K562 (cell line): ENCODE results near the gene RTP3. TPM values are rescaled to one million over a fixed set of nuclear protein-coding genes. Genes with fewer than 3 reads are reported as not detected.

Experiments
- ARID3A ChIP-seq: IDR thresholded peaks from 2 replicates; pipeline ENCODE4 v1.6.1; 2012; ENCODE audit warnings: low read depth, low read length, improper control_type of control experiment, borderline replicate concordance
- C11orf30 ChIP-seq: fragments of 450-650 bp; IDR thresholded peaks from 2 replicates; pipeline ENCODE4 v1.6.1; 2016; ENCODE audit warnings: low read depth, mild to moderate bottlenecking
- CSDE1 ChIP-seq, 2 experiments: fragments of 450-650 bp; IDR thresholded peaks; 2 replicates each; pipeline ENCODE4 v1.6.1; 2016; ENCODE audit warnings: mild to moderate bottlenecking in 1 of 2
- ELF2 ChIP-seq: fragments of 250-450 bp; sonication (Bioruptor Pico); IDR thresholded peaks from 2 replicates; pipeline ENCODE4 v1.5.0; 2021; ENCODE audit warnings: mild to moderate bottlenecking
- ESRRA ChIP-seq: fragments of 450-650 bp; IDR thresholded peaks from 2 replicates; pipeline ENCODE4 v1.6.1; 2014; ENCODE audit warnings: low read depth, mild to moderate bottlenecking, moderate library complexity, borderline replicate concordance
- ETV5 ChIP-seq: sonication (generic); formaldehyde crosslinking; IDR thresholded peaks from 2 replicates; pipeline ENCODE4 v1.4.0; 2020; ENCODE audit warnings: low read depth, mild to moderate bottlenecking, missing genetic modification reagents
- FOXK2 ChIP-seq, 2 experiments: fragments of 450-650 bp; IDR thresholded peaks in 1 of 2; conservative IDR thresholded peaks in 1 of 2; 2 replicates each; pipeline ENCODE4 v1.6.1; 2016; ENCODE audit warnings: low read depth in 2 of 2, mild to moderate bottlenecking in 1 of 2
- HDAC2 ChIP-seq: fragments of 450-650 bp; IDR thresholded peaks from 2 replicates; pipeline ENCODE4 v1.6.1; 2016; ENCODE audit warnings: mild to moderate bottlenecking
- HNRNPH1 ChIP-seq: fragments of 200-400 bp; formaldehyde crosslinking; optimal IDR thresholded peaks from 2 replicates; pipeline ENCODE3; 2017; ENCODE audit warnings: low read depth, mild to moderate bottlenecking, low read length, moderate library complexity
- L3MBTL2 ChIP-seq: fragments of 450-650 bp; IDR thresholded peaks from 2 replicates; pipeline ENCODE4 v1.6.1; 2016; ENCODE audit warnings: mild to moderate bottlenecking, moderate library complexity
- NR2C2 ChIP-seq, 2 experiments: fragments of 200-800 bp in 1 of 2; sonication (Bioruptor generic) in 1 of 2; sonication (generic) in 1 of 2; formaldehyde crosslinking in 1 of 2; IDR thresholded peaks; 2 replicates each; pipeline versions ENCODE4 v1.6.1 to v1.8.0; 2016 to 2022; ENCODE audit warnings: mild to moderate bottlenecking in 1 of 2, missing compliant biosample characterization in 1 of 2, missing genetic modification characterization in 1 of 2, missing genetic modification reagents in 1 of 2
- PRMT5 ChIP-seq: sonication (generic); formaldehyde crosslinking; IDR thresholded peaks from 2 replicates; pipeline ENCODE4 v1.5.0; 2020; ENCODE audit warnings: missing genetic modification reagents
- RB1 ChIP-seq: fragments of 450-650 bp; IDR thresholded peaks from 2 replicates; pipeline ENCODE4 v1.6.1; 2017; ENCODE audit warnings: low read depth, mild to moderate bottlenecking
- SMAD1 ChIP-seq: fragments of 150-350 bp; IDR thresholded peaks from 2 replicates; pipeline ENCODE4 v1.6.1; 2014; ENCODE audit warnings: low read length, low read depth; ENCODE audit not compliant: partially characterized antibody
- STAG1 ChIP-seq: sonication (generic); formaldehyde crosslinking; IDR thresholded peaks from 2 replicates; pipeline ENCODE4 v1.5.0; 2020; ENCODE audit warnings: missing genetic modification reagents, borderline replicate concordance
- TARDBP ChIP-seq: fragments of 450-650 bp; IDR thresholded peaks from 2 replicates; pipeline ENCODE4 v1.6.1; 2016
- THAP12 ChIP-seq: fragments of 250-450 bp; sonication (Bioruptor Pico); IDR thresholded peaks from 2 replicates; pipeline ENCODE4 v1.9.0; 2021; ENCODE audit warnings: mild to moderate bottlenecking, inconsistent platforms
- ZEB2 ChIP-seq: fragments of 450-650 bp; IDR thresholded peaks from 2 replicates; pipeline ENCODE4 v1.6.1; 2016
- ZNF436 ChIP-seq: fragments of 250-450, 450-650 bp; sonication (Bioruptor Pico); formaldehyde crosslinking; IDR thresholded peaks from 2 replicates; pipeline ENCODE4 v1.7.0; 2020; ENCODE audit warnings: mild to moderate bottlenecking
- ZNF609 ChIP-seq: sonication (generic); formaldehyde crosslinking; IDR thresholded peaks from 2 replicates; pipeline ENCODE4 v1.8.1; 2023; ENCODE audit warnings: missing genetic modification reagents, mild to moderate bottlenecking, borderline replicate concordance
- polyA plus RNA-seq, 8 experiments: library from polyadenylated mRNA; depleted of rRNA in 4 of 8; stranded (reverse) in 5 of 8; unstranded in 3 of 8; fragments of >200 nt; fragmentation: Nextera tagmentation in 2 of 8; fragmentation: Illumina TruSeq in 1 of 8; extraction: Ambion mirVana in 2 of 8; extraction: Trizol in 1 of 8; gene quantifications; 2 replicates each; pipeline versions ENCODE4 v1.2.1 to v1.2.3, GENCODE V29; 2011 to 2014; ENCODE audit warnings: inconsistent platforms in 1 of 8, missing spikeins in 1 of 8
- total RNA-seq, 7 experiments: library from RNA; depleted of rRNA in 6 of 7; stranded (reverse); fragments of >200 nt in 6 of 7; fragmentation: Illumina TruSeq in 2 of 7; extraction: Trizol in 2 of 7; gene quantifications; 2 replicates each; pipeline versions ENCODE4 v1.2.1 to v1.2.3, GENCODE V29; 2011 to 2021; ENCODE audit warnings: low replicate concordance in 1 of 7

The RTP3 gene
- total and polyA plus RNA-seq, 9 of the 15 experiments (the other 6 are each of a cell fraction or from before 2014, with no cell fraction given): not detected

GRCh38 chr3:46488735-46489361 is 8.9 kb upstream of the RTP3 start (continued):
- peak; percentile 51; the same call in 1 of the 2 replicates for TF ChIP-seq C11orf30
- TF ChIP-seq ZEB2: peak; percentile 68
- peak; percentile 72; the same call in 1 of the 2 replicates for TF ChIP-seq TARDBP
- TF ChIP-seq HNRNPH1: no peak
- TF ChIP-seq SMAD1: no peak
- no peak for TF ChIP-seq ZNF436
- TF ChIP-seq THAP12 (CRISPR knock-in tag): 0 out of 2 replicates have a peak, but pooled peaks have one; percentile 19
- TF ChIP-seq ELF2 (CRISPR knock-in tag): 0 out of 2 replicates have a peak, but pooled peaks have one; percentile 57
- peak; percentile 62; the same call in 1 of the 2 replicates for TF ChIP-seq NR2C2 (CRISPR knock-in tag; IDR thresholded peaks at IDR 0.05)
- peak; percentile 43; the same call in 1 of the 2 replicates for TF ChIP-seq NR2C2 (tag; IDR thresholded peaks at IDR 0.05)
- TF ChIP-seq STAG1 (CRISPR knock-in tag): peak; percentile 100
- no peak for TF ChIP-seq CSDE1 (IDR thresholded peaks at IDR 0.05)
- TF ChIP-seq FOXK2 (conservative IDR thresholded peaks at IDR 0.05 in 1 of 2, IDR thresholded peaks at IDR 0.05 in 1 of 2; ENCODE audit: low read depth in 2 of 2): 0 out of 4 replicates have a peak, but pooled peaks of 1 of the 2 experiments have one; percentile 11
- TF ChIP-seq RB1: peak; percentile 97
- peak; percentile 91 for TF ChIP-seq ESRRA
- TF ChIP-seq ZNF609 (CRISPR knock-in tag): peak; percentile 74; the same call in 1 of the 2 replicates
- 0 out of 2 replicates have a peak, but pooled peaks have one; percentile 47 for TF ChIP-seq PRMT5 (CRISPR knock-in tag)
- 0 out of 2 replicates have a peak, but pooled peaks have one; percentile 40 for TF ChIP-seq HDAC2
- TF ChIP-seq ARID3A: peak; percentile 32; the same call in 1 of the 2 replicates
- peak; percentile 75 for TF ChIP-seq ETV5 (CRISPR knock-in tag)
- TF ChIP-seq L3MBTL2: peak; percentile 90
